ENCODE measurements around the gene SIGLEC7.

The SIGLEC7 gene

GRCh38 chr19:51124216-51124615 lies 17.9 kb upstream of the SIGLEC7 start:
- Histone ChIP-seq H4K20me1 (ENCODE audit: insufficient read depth, low read length) (no peaks in the 10 kb centered on the region), H3K4me1 (ENCODE audit: insufficient read depth, low read length, severe bottlenecking) (no peaks in the 10 kb centered on the region), H3K4me3 (ENCODE audit: low read depth, low read length, poor library complexity, severe bottlenecking) (no peak overlapping the region), H3K9ac (ENCODE audit: low read length) (no peak overlapping the region), H3K27ac (ENCODE audit: low read depth, low read length, poor library complexity, severe bottlenecking) (no peak overlapping the region), H2AFZ (ENCODE audit: low read length) (no peak overlapping the region), H3F3A (ENCODE audit: insufficient read depth, low read length) (no peaks in the 10 kb centered on the region), H3K9me2 (ENCODE audit: low read depth, low read length) (no peaks in the 10 kb centered on the region), H3K9me3 (ENCODE audit: low read length) (no peaks in the 10 kb centered on the region), H3K27me3 (ENCODE audit: insufficient read depth, low read length) (no peaks in the 10 kb centered on the region; the same call in 1 of the 2 replicates), H3K79me2 (ENCODE audit: insufficient read depth, low read length) (no peaks in the 10 kb centered on the region), H3K36me3 (ENCODE audit: insufficient read depth, low read length) (no peaks in the 10 kb centered on the region), H3K4me2 (ENCODE audit: low read length) (no peak overlapping the region)
- TF ChIP-seq EZH2 (IDR thresholded peaks at IDR 0.05; ENCODE audit: borderline replicate concordance, low read length), result no peak
- TF ChIP-seq CTCF (IDR thresholded peaks at IDR 0.05; ENCODE audit: low read length), result no peak

- H3K9me2 ChIP-seq (ENCODE audit: low read depth, low read length), result no peaks in the 10 kb centered on the region
- no peak within 1 kb of the TSS for H3K4me3 ChIP-seq (ENCODE audit: low read depth, low read length, poor library complexity, severe bottlenecking)
- no peaks in the 10 kb centered on the region for H3K9me3 ChIP-seq (ENCODE audit: low read length)
- H3K36me3 ChIP-seq (ENCODE audit: insufficient read depth, low read length), result no peaks in the 10 kb centered on the region
- no peak within 1 kb of the TSS for H3K4me2 ChIP-seq (ENCODE audit: low read length)
- H3F3A ChIP-seq (ENCODE audit: insufficient read depth, low read length), result no peaks in the 10 kb centered on the region
- H3K27me3 ChIP-seq (ENCODE audit: insufficient read depth, low read length), result no peaks in the 10 kb centered on the region; the same call in 1 of the 2 replicates
- TF ChIP-seq EZH2 (IDR thresholded peaks at IDR 0.05; ENCODE audit: borderline replicate concordance, low read length), result no peak
- TF ChIP-seq CTCF (IDR thresholded peaks at IDR 0.05; ENCODE audit: low read length), result no peak
- H3K79me2 ChIP-seq (ENCODE audit: insufficient read depth, low read length), result no peaks in the 10 kb centered on the region
- H4K20me1 ChIP-seq (ENCODE audit: insufficient read depth, low read length), result no peaks in the 10 kb centered on the region
- no peak within 1 kb of the TSS for H3K9ac ChIP-seq (ENCODE audit: low read length)
- no peak within 1 kb of the TSS for H2AFZ ChIP-seq (ENCODE audit: low read length)
- H3K4me1 ChIP-seq (ENCODE audit: insufficient read depth, low read length, severe bottlenecking), result no peaks in the 10 kb centered on the region
- no peak within 1 kb of the TSS for H3K27ac ChIP-seq (ENCODE audit: low read depth, low read length, poor library complexity, severe bottlenecking)
These were observed 17.4 kb upstream of the SIGLEC7 start, which contains the start of gene SIGLEC9 for GRCh38 chr19:51124729-51125128. TSS of gene SIGLEC9 (plus strand) at chr19:51124906. CDS start at chr19:51124975, 69 bp downstream.

- Histone ChIP-seq H3K4me2 (ENCODE audit: low read length) (no peak overlapping the region), H4K20me1 (ENCODE audit: insufficient read depth, low read length) (no peaks in the 10 kb centered on the region), H3F3A (ENCODE audit: insufficient read depth, low read length) (no peaks in the 10 kb centered on the region), H3K9me3 (ENCODE audit: low read length) (no peaks in the 10 kb centered on the region), H3K27ac (ENCODE audit: low read depth, low read length, poor library complexity, severe bottlenecking) (no peak overlapping the region), H3K9me2 (ENCODE audit: low read depth, low read length) (no peaks in the 10 kb centered on the region), H3K4me3 (ENCODE audit: low read depth, low read length, poor library complexity, severe bottlenecking) (no peak overlapping the region), H3K36me3 (ENCODE audit: insufficient read depth, low read length) (no peaks in the 10 kb centered on the region), H3K27me3 (ENCODE audit: insufficient read depth, low read length) (no peaks in the 10 kb centered on the region; the same call in 1 of the 2 replicates), H3K9ac (ENCODE audit: low read length) (no peak overlapping the region), H2AFZ (ENCODE audit: low read length) (no peak overlapping the region), H3K4me1 (ENCODE audit: insufficient read depth, low read length, severe bottlenecking) (no peaks in the 10 kb centered on the region), H3K79me2 (ENCODE audit: insufficient read depth, low read length) (no peaks in the 10 kb centered on the region)
- TF ChIP-seq EZH2 (IDR thresholded peaks at IDR 0.05; ENCODE audit: borderline replicate concordance, low read length), result no peak
These were observed 16.6 kb upstream of the SIGLEC7 start for GRCh38 chr19:51125421-51126075.

- no peaks in the 10 kb centered on the region for H3K9me2 ChIP-seq (ENCODE audit: low read depth, low read length)
- H3K4me1 ChIP-seq (ENCODE audit: insufficient read depth, low read length, severe bottlenecking), result no peaks in the 10 kb centered on the region
- no peaks in the 10 kb centered on the region for H3K9me3 ChIP-seq (ENCODE audit: low read length)
- H3K27ac ChIP-seq (ENCODE audit: low read depth, low read length, poor library complexity, severe bottlenecking), result no peak overlapping the region
- H3K27me3 ChIP-seq (ENCODE audit: insufficient read depth, low read length), result no peaks in the 10 kb centered on the region; the same call in 1 of the 2 replicates
- H3F3A ChIP-seq (ENCODE audit: insufficient read depth, low read length), result no peaks in the 10 kb centered on the region
- no peaks in the 10 kb centered on the region for H3K36me3 ChIP-seq (ENCODE audit: insufficient read depth, low read length)
- H3K4me2 ChIP-seq (ENCODE audit: low read length), result no peak overlapping the region
- H3K9ac ChIP-seq (ENCODE audit: low read length), result no peak overlapping the region
- no peak overlapping the region for H2AFZ ChIP-seq (ENCODE audit: low read length)
- H4K20me1 ChIP-seq (ENCODE audit: insufficient read depth, low read length), result no peaks in the 10 kb centered on the region
- H3K79me2 ChIP-seq (ENCODE audit: insufficient read depth, low read length), result no peaks in the 10 kb centered on the region
- H3K4me3 ChIP-seq (ENCODE audit: low read depth, low read length, poor library complexity, severe bottlenecking), result no peak overlapping the region
- TF ChIP-seq EZH2 (IDR thresholded peaks at IDR 0.05; ENCODE audit: borderline replicate concordance, low read length) (no peak), CTCF (IDR thresholded peaks at IDR 0.05; ENCODE audit: low read length) (no peak)
These were observed 15.1 kb upstream of the SIGLEC7 start for GRCh38 chr19:51127032-51127431.

All from OCI-LY1 (cell line).